Activated gamma-delta T cell (primary cell): Measurements from ENCODE around the gene GABARAPL1.
"Not testable (repeated sequence)": the region's sequence is repeated elsewhere in the genome, so short reads cannot be mapped to it uniquely, and the experiment has no call there.

Experiments used
- DNase-seq: peaks from one replicate; lab custom pipeline; 2025; lab: John Stamatoyannopoulos, UW
- total RNA-seq, 2 donors: gene quantifications; one replicate each; lab custom pipeline; 2026; lab: John Stamatoyannopoulos, UW

The GABARAPL1 gene
- total RNA-seq: 236 to 377 reads per million in 2 donors

DNA sequence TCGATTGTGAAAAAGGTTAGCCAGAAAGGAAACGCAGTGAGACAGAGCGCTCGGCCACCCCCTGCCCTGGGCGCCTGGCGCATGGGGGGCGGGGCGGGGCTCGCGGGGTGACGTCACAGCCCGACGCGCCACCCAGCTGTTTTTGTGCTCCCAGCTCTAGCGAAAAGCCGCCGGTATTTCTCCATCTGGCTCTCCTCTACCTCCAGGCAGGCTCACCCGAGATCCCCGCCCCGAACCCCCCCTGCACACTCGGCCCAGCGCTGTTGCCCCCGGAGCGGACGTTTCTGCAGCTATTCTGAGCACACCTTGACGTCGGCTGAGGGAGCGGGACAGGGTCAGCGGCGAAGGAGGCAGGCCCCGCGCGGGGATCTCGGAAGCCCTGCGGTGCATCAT is at the start of gene GABARAPL1:
Gene GABARAPL1, plus strand, starts transcription at position 139 of the 393 bp plus-strand sequence. Its CDS starts 253 bp downstream, at position 392.
- DNase-seq: peak; percentile 76

DNA sequence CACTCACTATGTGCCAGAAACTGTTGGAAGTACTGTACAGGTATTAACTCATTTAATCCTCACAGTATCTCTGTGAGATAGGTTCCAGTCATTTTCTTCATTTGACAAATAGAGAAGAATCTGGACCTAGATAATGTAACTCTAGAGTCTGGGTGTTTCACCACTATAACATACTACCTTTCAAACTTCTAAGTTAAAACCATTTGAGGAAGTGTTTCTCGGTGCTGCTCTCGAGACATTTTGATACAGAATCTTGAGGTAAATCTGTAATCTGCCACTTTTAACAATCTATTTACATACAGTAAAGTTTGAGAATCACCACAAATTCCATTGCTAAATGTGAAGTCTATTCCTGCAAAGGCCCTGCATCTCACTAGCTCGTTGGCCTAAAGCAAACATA is 49.6 kb upstream of the GABARAPL1 start:
- no peak for DNase-seq

DNA sequence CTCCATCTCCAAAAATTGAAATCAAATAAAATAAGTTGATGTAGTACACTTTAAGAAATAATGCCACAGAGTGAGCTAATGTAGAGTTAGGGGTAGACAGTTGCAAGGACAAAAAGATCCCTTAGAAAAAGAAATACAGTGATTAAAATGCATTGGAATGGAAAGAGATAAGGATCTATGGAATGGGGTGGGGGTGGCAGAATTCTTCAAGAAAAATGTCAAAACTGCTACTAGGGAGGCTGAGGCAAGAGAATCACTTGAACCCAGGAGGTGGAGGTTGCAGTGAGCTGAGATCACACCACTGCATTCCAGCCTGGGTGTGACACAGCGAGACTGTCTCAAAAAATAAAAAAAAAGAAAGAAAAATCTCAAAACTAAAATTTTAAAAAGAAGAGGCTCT is 47.3 kb upstream of the GABARAPL1 start:
- DNase-seq: no peak

DNA sequence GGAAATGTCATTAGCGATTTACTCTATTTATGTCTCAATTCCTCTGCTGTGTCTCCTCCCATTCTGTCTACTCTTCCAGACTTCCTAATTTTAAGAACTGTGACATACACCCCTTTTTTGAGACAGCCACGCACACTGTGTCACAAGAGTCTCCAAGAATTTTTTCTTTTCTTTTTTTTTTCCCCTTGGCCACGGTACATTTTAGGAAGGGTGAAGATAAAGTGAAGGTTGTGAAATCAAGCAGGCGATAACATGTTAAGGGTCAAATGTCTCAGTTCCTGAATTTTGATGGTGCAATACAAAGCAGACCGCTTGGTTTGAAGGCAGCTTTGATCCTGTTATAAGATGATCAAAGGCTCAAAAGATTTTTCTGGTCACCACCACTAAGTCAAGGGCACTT is 45.1 kb upstream of the GABARAPL1 start:
- no peak for DNase-seq

DNA sequence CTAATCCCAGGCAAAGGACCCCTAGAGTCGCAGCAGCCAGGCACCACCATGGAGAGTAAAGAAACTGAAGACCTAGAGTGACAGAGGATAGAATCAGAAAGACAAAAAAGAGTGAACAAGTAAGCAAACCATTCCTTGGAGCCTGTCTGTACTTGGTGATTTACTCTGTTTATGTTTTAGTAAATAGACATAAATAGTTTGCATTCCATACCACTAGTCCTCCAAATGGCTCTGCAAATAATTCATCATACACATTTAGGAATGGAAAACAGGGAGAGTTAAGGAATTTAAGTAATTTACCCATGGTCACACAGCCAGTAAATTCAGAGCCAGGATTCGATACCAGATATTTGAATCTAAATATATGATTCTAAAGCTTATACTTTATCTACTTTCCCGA is 43.6 kb upstream of the GABARAPL1 start:
- DNase-seq: no peak

DNA sequence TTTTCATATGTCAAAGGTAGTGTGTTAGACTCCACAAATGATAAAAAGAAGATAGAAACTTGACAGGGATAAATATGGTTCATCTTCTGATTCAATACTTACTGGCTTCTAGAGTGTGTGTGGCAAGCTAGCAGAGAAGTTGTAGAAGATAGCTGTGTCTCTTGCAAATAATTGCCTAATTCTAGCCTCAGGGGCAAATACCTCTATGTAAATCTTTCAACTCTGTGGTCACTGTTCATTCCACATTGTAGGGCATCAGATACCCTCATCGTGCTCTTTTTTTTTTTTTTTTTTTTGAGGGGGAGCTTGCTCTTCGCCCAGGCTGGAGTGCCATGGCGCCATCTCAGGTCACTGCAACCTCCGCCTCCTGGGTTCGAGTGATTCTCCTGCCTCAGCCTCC is 42.5 kb upstream of the GABARAPL1 start:
- no peak for DNase-seq

DNA sequence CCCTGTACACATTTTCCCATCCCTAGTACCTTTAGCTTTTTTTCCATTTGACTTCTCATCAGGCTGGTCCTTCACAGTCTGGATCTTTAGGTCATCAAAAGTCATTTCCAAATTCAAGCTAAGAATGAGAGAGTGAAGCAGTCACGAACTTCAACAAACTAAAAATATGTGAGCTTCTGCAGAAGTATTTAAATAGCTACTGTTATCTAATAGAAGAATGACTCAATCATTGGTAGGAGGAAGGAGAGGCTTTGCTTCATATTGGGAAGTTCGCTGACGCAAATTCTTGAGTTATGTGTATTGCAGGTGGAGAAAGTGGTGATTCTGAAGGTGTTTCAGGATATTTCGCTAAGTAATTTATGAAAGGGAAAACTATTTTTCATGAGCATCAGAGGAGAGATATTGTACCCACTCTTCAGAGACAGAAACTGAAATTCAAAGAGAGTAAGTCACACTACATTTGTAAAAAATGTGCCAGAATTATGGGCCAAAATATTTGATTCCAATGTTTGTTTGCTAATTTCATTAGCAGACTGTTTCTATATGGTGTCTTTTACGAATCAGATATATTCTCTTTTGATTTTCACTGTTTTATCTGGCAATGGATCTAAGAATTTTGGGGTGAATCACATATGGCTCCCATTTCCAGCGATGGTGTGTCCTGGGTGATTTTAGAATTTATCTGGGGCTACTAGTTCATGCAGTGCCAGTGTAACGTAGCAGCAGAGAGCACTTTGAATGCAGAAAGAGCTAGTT is 40.5 kb upstream of the GABARAPL1 start, which contains the start of gene OLR1:
Gene OLR1, minus strand, starts transcription at position 160 of the 756 bp plus-strand sequence. Its CDS starts 55 bp downstream, at position 105.
- no peak for DNase-seq

DNA sequence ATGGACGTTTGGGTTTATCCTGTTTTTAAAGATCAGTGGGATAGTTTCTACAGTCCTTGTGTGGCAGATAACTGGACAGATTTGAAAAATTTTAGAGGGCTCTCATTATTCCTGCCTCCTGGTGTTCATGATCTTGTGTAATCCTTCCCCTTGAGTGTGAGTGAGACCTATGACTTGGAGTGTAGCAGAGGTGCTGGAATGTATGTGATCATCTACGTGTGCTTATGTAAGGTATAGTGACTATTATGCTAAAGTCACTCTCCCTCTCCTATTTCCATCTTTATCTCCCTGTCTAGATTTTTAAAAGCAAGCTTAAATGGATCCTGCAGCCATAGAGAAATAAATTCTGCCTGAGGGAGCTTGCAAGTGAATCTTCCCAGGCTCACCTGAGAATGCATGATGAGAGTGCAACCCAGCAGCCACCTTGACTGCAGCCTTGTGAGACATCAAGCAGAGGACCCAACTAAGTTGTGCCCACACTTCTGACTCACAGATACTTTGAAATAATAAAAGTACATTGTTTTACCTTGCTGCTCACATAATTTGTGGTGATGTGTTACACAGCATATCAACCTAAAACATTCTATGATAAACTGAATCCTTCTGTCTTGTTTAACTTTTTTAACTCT is 37.6 kb upstream of the GABARAPL1 start:
- no peak for DNase-seq

DNA sequence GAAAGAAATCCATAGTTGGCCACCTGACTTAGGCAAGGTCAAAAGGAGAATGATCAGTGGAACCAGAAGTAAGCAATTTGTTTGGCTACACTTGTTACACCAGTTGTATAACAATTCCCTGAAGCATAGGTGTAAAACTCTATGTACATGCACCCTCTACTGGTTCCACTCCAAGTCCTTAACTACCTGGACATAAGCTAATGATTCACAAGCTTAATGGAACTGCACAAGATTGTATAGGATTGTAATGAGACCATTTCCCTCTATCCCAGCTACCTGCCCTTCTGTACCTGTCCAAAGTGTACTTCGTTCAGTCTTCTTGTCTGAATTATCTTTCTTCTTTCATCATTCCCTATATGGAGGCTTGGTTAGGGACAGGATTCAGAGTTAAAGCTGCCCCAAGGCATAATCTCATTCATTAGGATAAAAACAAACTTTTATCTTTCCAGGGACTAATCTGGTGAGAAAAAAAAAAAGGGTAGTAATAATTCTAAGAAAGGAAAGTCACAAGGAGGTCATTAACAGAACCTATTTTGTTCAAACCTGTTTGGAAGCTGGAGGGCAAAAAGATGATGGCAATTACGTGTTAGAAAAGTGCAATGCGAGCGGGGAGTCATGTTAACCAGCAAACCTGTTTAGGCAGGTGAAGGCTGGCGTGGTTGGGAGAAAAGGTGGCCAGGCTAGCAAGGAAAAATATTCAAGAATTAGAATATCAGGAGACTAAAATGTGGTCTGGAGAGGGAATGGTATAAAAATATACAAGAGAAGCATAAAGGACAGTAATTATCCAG is 36.6 kb upstream of the GABARAPL1 start:
- DNase-seq: no peak

DNA sequence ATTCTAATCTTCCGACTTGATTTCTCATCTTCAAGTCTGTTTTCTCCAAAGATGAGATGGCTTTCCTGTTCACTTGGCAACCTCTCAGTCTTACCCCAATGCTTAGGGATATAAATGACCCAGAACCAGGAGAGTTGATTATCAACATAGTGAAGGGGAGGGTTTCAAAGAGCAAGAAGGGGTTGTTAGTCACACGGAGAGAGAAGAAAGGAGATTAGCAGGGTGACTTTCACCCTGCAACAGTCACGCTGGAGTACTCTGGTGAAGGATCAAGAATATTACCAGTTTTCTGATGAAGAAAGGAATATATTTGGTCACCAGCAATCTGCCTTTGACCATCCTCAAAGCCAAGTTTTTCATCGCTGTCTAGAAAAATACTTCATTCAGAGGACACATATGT is 33.9 kb upstream of the GABARAPL1 start, which contains the start of gene TMEM52B:
Gene TMEM52B, plus strand, starts transcription at position 212 of the 400 bp plus-strand sequence. CDS start 543 bp downstream, outside the sequence.
- DNase-seq: no peak

DNA sequence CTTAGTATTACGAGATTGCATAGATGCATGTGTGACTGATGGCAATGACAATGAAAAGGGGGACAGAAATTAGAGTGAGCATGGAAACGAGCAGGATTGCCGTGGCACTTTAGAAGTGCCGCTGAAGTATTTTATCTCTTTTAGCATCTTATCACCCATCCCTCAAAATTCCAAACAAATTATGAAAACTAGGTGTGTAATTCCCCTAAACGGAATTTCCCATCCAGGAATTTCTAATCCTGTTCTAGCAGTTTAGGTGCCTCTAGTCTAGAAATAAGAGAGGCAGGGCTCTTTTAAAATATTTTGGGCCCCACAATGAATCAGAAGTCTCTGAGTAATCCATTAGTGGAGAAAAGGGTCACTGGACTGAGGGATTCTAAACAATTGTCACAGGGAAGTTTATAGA is 32.9 kb upstream of the GABARAPL1 start:
- no peak for DNase-seq

DNA sequence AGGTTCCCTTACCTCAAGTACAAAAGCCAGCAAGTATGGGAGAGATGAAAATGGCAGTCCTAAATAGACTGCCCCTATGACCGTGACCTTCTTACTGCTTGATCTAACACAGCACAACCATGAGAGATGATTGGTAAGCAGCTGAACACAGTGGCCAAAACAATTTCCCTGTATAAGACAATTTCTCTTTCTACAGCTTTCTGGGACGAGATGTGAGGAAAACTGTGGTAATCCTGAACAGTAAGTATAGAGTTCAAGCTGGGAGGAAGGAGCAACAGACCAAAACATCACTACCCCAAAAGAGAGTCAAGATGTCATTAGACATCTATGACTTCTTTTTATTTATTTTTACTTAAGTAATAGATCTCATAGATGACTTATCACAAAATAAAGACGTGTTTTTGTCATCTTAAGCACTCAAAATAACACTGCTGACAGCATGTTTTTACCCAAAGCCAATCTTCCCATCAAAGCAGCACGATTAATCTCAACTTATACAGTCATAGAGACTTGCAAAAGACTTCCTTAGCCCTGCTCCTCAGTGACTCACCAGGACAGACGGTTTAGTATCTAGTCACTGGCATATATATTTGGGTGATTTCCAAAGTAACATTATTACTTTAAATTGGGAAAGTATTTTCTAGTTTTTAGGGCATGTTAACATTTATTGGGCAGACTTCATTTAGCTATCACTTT is 30.2 kb upstream of the GABARAPL1 start:
- no peak for DNase-seq

DNA sequence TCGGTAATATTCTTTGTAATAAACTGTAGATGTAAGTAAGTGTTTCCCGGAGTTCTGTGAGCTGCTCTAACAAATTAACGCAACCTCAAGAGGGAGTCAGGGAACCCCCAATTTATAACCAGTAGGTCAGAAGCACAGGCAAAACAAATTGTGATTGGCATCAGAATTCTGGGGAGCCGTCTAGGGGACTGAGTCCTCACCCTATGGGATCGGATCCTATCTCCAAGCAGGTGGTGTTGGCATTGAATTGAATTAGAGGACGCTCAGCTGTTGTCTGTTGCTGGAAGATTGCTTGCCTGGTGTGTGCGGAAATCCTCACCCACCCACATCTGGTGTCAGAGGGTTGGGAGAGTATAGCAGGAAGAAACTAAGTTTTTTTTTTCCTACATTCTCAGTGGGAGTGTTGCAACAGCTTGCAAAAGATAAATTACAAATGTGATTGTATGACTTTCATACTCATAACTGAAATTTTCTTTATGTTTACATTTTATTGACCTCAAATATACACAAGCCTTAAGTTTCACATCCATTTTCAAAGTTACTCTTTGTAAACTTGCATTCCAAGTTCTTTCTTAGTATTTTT is 28.3 kb upstream of the GABARAPL1 start:
- no peak for DNase-seq

DNA sequence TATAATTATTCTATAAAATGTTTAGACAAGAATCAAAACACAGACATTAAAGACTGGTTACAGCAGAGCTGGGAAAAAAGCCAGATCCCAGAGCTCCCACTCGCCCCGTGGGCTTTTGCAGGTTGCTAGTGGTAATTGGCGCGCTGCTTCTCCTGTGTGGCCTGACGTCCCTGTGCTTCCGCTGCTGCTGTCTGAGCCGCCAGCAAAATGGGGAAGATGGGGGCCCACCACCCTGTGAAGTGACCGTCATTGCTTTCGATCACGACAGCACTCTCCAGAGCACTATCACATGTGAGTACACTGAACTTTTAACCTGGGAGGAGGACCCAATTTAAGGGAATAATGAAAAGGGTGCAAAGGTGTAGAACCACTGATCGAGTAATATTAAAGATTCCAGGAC is 26.4 kb upstream of the GABARAPL1 start:
- no peak for DNase-seq

DNA sequence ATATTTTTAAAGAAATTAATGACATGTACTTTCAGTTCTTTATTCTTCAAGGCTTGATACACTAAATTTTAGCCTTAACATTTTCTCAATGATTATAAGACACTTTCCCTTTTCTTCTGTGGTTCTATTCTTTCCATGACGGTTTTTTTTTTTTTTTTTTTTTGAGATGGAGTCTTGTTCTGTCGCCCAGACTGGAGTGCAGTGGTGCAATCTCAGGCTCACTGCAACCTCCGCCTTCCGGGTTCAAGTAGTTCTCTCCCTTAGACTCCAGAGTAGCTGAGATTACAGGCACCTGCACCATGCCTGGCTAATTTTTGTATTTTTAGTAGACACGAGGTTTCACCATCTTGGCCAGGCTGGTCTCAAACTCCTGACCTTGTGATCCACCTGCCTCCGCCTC is 25.7 kb upstream of the GABARAPL1 start:
- DNase-seq: not testable (repeated sequence)

DNA sequence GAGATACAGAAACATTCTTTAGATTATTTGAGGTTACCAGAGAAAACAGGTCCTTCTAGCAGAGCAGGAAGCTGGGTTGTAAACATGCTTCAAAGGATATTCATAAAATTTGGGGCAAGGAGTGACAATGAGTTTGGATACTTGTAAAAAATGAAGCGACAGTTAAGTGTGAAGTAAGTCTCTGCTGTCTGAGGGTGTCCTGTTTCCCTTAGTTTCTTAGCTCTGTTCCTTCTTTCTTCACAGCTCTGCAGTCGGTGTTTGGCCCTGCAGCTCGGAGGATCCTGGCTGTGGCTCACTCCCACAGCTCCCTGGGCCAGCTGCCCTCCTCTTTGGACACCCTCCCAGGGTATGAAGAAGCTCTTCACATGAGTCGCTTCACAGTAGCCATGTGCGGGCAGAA is 23.0 kb upstream of the GABARAPL1 start:
- no peak for DNase-seq

DNA sequence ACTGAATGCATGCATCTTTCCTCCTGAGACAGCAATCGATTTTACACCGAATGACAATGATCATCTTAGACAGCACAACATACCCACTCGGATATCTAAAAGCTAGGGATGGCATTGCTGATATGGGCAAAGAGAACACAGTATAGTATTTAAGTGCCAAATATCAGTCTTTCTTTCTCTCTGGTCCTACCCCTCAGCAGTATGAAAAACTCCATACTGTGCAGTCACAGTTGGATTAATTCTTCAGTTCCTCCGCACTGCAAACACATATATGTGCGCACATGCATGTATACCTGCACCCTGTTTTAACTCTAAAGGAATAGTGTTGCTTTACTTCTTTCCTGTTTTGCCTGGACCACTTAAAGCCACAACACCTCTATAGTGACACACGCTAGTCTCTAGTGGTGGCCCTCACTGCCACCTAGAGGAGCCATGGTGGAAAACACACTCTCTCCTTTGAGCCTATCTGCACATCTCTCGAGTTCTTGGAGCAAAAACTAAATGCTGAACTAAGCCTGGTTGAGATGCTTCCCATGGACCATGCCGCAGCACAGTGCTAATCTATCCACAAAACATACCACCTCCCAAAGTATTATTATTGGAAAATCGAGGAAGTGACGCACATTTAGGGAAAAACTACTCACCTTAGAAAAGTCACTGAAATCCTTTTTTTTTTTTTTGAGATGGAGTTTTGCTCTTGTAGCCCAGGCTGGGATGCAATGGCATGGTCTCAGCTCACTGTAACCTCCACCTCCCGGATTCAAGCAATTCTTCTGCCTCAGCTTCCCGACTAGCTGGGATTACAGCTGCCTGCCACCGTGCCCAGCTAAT is 21.9 kb upstream of the GABARAPL1 start:
- no peak for DNase-seq

DNA sequence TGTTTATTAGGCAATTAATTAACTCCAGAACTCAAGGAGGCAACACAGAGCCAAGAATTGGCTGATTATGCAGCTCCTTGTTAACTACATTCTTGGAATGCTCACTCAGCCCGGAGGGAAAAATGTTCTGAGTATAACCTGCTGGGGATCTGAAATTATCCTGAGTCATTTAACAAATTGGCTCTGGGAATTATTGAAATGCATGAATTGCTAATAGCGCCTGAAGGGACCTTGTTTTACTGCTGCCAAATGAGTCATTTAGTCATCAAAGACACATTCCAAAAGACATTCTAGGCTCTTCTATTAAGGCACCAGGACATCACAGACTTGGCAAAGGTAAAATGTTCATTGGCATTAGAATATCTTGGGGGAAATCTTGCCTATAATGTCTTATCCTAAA is 20.8 kb upstream of the GABARAPL1 start:
- DNase-seq: no peak

DNA sequence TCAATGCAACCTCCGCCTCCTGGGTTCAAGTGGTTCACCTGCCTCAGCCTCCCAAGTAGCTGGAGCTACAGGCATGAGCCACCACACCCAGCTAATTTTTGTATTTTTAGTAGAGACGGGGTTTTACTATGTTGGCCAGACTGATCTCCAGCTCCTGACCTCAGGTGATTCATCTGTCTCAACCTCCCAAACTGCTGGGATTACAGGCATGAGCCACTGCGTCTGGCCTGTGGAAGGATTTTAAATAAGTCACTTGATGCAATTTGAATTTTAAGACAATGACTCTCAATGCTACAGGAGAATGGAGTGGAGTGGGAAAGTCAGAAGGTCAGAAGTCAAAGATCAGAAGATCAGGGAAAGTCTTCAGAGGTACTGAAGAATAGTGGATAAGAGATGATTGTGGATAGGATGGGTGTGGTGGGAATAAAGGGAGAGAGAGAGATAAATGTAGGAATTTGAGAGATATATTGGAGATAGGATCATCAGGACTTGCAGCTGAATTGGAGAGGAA is 18.5 kb upstream of the GABARAPL1 start:
- DNase-seq: no peak

DNA sequence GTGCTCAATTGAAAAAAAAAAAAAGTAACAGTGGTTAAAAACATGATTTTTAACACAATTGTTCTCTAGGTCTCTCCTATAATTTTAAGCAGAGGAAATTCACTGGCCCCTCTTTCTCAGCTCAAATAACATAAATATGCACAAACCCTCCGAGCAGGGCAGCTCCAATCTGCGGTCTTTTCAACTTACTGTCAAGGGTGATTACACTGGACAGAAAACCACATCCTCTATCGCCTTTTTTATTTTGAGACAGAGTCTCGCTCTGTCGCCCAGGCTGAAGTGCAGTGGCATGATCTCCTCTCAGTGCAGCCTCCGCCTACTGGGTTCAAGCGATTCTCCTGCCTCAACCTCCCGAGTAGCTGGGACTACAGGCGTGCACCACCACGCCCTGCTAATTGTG is 16.5 kb upstream of the GABARAPL1 start:
- DNase-seq: no peak
